Calu3 (cell line): ENCODE results near the gene KLHDC3. TPM values are rescaled to one million over a fixed set of nuclear protein-coding genes. Genes with fewer than 3 reads are reported as not detected.

ENCODE experiments used
- BruUV-seq: library from RNA; stranded (reverse); fragments of 400-500 nt; replicated peaks from 2 replicates; lab custom pipeline; 2021; lab: Mats Ljungman, UMichigan
- CTCF ChIA-PET: fragments of 300-600 bp; sonication (Branson Sonifier 250); formaldehyde crosslinking; loops from one replicate; lab custom pipeline; 2022; ENCODE audit warnings: antibody characterized with exemption; lab: Charles Lee
- DNase-seq: peaks from one replicate; pipeline ENCODE4 v3.0.0; 2022
- H3K27ac Mint-ChIP-seq: one replicate; pipeline ENCODE4 v1.8.0; 2022; ENCODE audit warnings: mixed read lengths; ENCODE audit not compliant: unreplicated experiment
- H3K27me3 Mint-ChIP-seq: one replicate; pipeline ENCODE4 v1.8.0; 2022; ENCODE audit warnings: mixed read lengths; ENCODE audit not compliant: unreplicated experiment
- H3K36me3 Mint-ChIP-seq: one replicate; pipeline ENCODE4 v1.8.0; 2022; ENCODE audit warnings: mild to moderate bottlenecking, moderate library complexity, mixed read lengths; ENCODE audit not compliant: insufficient read depth, unreplicated experiment
- H3K4me1 Mint-ChIP-seq: one replicate; pipeline ENCODE4 v1.8.0; 2022; ENCODE audit warnings: mild to moderate bottlenecking, low read depth, mixed read lengths; ENCODE audit not compliant: unreplicated experiment
- H3K4me3 Mint-ChIP-seq: one replicate; pipeline ENCODE4 v1.8.0; 2022; ENCODE audit warnings: mild to moderate bottlenecking, low read depth, moderate library complexity, mixed read lengths; ENCODE audit not compliant: unreplicated experiment
- H3K9me3 Mint-ChIP-seq: one replicate; pipeline ENCODE4 v1.8.0; 2022; ENCODE audit warnings: low read depth, mixed read lengths; ENCODE audit not compliant: unreplicated experiment
- intact Hi-C: fragments of 100-400 bp; cut with micrococcal nuclease; formaldehyde crosslinking; loops from one replicate; pipeline ENCODE4 v1.10.0; 2022; ENCODE audit not compliant: unreplicated experiment
- total RNA-seq: library from RNA; stranded (reverse); gene quantifications from 2 replicates; pipeline ENCODE4 v1.2.3, GENCODE V29; 2022
- TF ChIP-seq, protein P1 (sequence below): fragments of 200-600 bp; IDR thresholded peaks from one replicate; pipeline ENCODE4 v1.8.0; 2022; ENCODE audit warnings: antibody characterized with exemption; ENCODE audit not compliant: unreplicated experiment

Gene KLHDC3
- total RNA-seq, 1 experiment from 2014 or later = 85.9 TPM

DNA sequence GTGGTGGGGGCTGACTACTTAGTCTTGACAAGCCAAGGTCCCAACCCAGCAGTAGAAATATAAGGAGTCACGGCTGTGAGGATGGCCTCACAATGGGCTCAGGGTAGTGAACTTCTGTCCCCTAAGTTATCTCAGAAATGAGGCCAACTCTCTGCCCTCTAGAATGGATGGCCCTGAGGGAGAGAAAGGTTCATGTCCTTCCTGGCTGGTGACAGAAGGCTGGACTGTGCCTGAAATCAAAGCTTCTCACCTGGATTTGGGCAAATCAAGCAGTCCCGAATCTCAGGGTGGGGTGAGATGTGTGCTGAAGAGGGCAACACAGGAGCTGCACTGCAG lies 20.1 kb downstream of the KLHDC3 start:
- no peak for DNase-seq
- CTCF ChIA-PET = interaction anchor here (1.2 kb wide), 1 partner anchor 14 kb away, joined by 3 read pairs; no protein-coding TSS in a partner anchor
- Mint-ChIP-seq H3K4me3 (no peak overlapping the region), H3K27ac (no peak overlapping the region), H3K27me3 (no peaks in the 10 kb centered on the region), H3K4me1 (no peaks in the 10 kb centered on the region), H3K36me3 (peaks cover 84% of the 10 kb centered on the region), H3K9me3 (no peaks in the 10 kb centered on the region)
- TF ChIP-seq, protein P1, sequence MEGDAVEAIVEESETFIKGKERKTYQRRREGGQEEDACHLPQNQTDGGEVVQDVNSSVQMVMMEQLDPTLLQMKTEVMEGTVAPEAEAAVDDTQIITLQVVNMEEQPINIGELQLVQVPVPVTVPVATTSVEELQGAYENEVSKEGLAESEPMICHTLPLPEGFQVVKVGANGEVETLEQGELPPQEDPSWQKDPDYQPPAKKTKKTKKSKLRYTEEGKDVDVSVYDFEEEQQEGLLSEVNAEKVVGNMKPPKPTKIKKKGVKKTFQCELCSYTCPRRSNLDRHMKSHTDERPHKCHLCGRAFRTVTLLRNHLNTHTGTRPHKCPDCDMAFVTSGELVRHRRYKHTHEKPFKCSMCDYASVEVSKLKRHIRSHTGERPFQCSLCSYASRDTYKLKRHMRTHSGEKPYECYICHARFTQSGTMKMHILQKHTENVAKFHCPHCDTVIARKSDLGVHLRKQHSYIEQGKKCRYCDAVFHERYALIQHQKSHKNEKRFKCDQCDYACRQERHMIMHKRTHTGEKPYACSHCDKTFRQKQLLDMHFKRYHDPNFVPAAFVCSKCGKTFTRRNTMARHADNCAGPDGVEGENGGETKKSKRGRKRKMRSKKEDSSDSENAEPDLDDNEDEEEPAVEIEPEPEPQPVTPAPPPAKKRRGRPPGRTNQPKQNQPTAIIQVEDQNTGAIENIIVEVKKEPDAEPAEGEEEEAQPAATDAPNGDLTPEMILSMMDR = no peak
- intact Hi-C loops = no loop called here
- no TSS peak for BruUV-seq

DNA sequence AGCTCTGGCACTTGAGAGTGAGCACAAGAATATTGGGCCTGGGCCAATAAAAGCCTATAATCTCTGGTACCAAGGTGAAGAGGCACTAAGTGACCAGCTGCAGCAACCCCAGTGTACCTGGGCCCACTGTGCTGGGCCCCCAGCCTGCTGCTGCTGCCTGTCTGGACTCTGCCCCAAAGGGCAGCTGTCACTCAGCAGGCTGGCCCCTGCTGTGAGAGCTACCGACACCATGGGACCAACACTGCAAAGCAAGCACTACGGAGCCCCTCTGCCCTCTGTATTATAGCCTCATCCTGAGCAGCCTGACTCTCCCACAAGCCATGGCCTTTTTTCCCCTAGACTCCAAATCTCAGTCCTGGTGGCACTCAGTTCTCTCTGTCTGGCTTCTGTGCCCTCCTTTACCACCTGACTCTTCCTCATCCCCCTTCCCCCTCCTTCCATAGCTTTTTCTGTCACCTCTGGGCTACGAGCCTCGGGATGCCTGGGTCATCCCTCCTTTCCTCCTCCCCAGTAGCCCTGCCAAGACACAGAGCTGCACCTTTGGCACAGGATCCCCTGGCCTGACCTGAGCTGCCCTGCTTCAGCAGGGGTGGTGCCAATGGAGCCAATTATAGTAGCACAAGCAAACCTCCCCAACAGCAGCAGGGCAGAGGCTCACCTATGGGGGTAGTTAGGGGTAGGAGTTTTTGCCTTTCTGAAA lies 21.6 kb downstream of the KLHDC3 start:
- H3K36me3 Mint-ChIP-seq = peaks cover 83% of the 10 kb centered on the region

DNA sequence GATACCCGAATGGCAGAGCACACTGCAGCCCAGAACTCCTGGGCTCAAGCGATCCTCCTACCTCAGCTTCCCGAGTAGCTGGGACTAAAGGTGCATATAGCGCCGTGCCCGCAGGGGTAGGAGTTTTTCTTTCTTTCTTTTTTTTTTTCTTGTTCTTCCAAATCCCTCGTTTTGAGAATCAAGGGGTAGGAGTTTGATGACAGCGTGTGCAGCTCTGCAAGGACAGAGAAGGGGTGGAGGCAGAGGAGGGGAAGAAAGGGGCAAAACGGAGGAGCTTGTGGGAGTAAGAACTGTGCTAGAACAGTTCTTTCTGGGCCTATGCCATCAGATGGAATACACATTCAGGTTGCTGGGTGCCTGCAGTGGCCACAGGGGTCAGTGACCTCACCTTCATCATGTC lies 22.7 kb downstream of the KLHDC3 start:
- no peak for DNase-seq
- CTCF ChIA-PET = interaction anchor here (1.8 kb wide), 1 partner anchor 107 kb away, joined by 4 read pairs; no protein-coding TSS in a partner anchor
- intact Hi-C loops = no loop called here
- TF ChIP-seq, protein P1 = no peak
- Mint-ChIP-seq H3K9me3 (no peaks in the 10 kb centered on the region), H3K27ac (no peak overlapping the region), H3K4me1 (no peaks in the 10 kb centered on the region), H3K27me3 (no peaks in the 10 kb centered on the region), H3K4me3 (no peak overlapping the region), H3K36me3 (peaks cover 77% of the 10 kb centered on the region)
- no TSS peak for BruUV-seq

More for the DNA sequence above, 21.6 kb downstream of the KLHDC3 start:
- Mint-ChIP-seq H3K27me3 (no peaks in the 10 kb centered on the region), H3K9me3 (no peaks in the 10 kb centered on the region), H3K27ac (no peak overlapping the region), H3K4me3 (no peak overlapping the region), H3K4me1 (no peaks in the 10 kb centered on the region)
- no peak for DNase-seq
- BruUV-seq = no TSS peak
- TF ChIP-seq, protein P1 = no peak
- intact Hi-C loops = no loop called here
- CTCF ChIA-PET = no interaction called here

DNA sequence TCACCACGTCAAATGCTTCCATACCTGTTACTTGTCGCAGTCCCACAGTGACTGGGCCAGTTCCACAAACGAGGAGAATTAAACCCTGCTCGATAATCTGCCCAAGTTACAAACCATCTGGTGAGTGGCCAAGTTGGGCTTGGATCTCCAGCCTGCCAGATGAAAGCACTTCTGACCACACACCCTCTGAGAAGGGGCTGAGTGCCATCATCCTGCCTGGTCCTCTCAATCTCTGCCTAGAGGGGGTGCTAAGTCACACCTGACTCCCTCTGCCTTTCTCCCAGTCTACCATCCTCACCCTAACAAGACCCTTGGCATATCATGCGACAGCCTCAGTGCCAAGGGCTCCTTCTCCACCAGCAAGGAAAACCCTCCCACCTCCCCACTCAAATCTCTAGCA lies 23.1 kb downstream of the KLHDC3 start:
- CTCF ChIA-PET = interaction anchor here (1.0 to 1.8 kb wide), 2 partner anchors 22 to 107 kb away, joined by 3 to 4 read pairs; partner anchors contain the start of genes KLC4 and MRPL2
- Mint-ChIP-seq H3K4me3 (no peak overlapping the region), H3K27me3 (no peaks in the 10 kb centered on the region), H3K9me3 (no peaks in the 10 kb centered on the region), H3K27ac (no peak overlapping the region), H3K4me1 (no peaks in the 10 kb centered on the region), H3K36me3 (peaks cover 72% of the 10 kb centered on the region)
- no peak for DNase-seq
- TF ChIP-seq, protein P1 = no peak
- BruUV-seq = no TSS peak
- intact Hi-C loops = no loop called here
